GM12873 (cell line): ENCODE measurements around the gene COL8A1.

Experiments used
- TF ChIP-seq, protein P1 (sequence below): IDR thresholded peaks from 2 replicates; pipeline ENCODE4 v1.5.1; 2012; ENCODE audit warnings: low read depth, mild to moderate bottlenecking, moderate library complexity, low read length, control low read depth; ENCODE audit not compliant: insufficient read depth; ENCODE audit errors: missing control alignments

The COL8A1 gene

DNA sequence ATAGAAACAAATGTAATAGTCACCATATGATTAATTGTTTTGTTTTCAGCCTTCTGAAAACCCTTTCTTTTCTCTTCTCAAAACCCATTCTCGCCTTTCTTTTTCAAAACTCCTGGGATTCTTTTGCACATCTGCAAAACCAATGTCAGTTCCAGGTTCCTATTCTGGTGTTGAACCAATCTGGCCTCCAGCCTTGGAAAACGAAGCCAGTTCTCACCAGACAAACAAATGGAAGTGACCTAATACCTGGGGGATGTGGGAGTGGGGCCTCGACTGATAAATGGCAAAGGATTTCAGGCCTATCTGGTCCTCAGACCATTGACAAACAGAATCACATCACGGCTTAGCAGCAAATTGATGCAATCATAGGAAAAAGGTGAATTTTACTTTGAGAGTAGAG, 73.0 kb downstream of the COL8A1 start:
- TF ChIP-seq, protein P1, sequence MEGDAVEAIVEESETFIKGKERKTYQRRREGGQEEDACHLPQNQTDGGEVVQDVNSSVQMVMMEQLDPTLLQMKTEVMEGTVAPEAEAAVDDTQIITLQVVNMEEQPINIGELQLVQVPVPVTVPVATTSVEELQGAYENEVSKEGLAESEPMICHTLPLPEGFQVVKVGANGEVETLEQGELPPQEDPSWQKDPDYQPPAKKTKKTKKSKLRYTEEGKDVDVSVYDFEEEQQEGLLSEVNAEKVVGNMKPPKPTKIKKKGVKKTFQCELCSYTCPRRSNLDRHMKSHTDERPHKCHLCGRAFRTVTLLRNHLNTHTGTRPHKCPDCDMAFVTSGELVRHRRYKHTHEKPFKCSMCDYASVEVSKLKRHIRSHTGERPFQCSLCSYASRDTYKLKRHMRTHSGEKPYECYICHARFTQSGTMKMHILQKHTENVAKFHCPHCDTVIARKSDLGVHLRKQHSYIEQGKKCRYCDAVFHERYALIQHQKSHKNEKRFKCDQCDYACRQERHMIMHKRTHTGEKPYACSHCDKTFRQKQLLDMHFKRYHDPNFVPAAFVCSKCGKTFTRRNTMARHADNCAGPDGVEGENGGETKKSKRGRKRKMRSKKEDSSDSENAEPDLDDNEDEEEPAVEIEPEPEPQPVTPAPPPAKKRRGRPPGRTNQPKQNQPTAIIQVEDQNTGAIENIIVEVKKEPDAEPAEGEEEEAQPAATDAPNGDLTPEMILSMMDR: no peak

DNA sequence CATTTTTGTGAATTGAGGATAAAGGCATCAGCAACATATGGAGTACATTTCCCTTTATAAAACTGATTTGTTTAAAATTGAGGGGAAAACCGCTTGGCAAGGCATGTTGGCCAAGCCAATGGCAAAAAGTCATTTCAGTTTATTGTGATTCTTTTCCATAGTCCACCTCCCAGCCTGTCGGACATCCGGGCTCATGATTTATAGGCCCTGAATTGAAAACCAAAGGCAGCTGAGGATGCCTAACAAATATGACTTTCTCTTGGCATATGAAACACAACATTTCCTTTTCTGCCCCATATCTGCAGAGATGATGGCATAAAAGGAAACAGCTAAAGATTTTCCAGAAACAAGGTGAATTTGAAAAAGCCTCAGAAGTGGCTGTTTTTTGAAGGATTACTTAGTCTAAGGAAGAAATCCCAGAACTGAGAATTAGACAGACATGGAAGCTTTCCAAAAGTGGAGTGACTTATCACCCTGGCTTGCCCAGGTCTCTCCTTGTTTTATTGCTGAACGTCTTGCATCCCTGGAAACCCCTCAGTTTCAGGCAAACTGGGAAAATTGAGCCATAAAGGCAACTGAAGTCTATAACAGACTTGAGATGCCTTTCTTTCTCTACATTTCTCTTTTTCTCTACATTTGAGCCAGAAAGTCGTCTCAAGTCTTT, 74.0 kb downstream of the COL8A1 start:
- TF ChIP-seq, protein P1: no peak

DNA sequence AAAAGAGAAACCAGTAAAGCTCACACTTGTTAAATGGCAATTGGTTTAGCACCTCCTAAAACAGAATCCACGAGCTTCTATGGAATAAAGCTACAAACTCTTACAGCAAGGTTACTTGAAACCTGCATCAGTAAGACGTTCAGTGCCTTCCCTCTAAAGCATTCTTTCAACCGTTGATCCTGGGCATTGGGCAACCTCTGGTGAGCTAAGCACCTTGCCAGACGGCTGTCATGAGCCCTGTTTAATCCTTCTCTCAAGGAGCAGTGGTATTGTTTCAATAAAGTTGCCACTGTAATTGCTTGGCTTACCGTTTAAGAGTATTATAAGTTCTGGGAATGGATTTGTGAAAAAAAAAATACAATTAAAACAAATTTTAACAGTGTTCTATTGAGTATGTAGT, 75.0 kb downstream of the COL8A1 start:
- TF ChIP-seq, protein P1: no peak

DNA sequence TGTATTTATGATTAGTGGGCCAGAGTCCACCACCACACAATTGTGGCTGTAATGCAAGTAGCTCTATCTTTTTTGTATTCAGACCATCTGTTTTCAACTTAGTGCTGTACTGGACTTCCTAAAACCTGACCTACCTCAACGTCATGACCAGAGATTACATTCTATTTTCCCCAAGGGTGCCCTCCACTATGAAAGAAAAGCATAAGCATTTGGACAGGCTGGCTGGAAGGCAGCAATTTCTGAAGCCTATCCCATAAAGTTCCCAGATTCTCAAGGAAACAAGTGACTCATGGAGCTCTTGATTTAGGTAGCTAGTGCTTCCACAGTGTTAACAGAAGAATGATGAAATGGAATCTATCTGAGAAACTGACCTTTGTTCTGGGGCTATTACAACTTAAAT, 75.8 kb downstream of the COL8A1 start:
- TF ChIP-seq, protein P1: no peak

DNA sequence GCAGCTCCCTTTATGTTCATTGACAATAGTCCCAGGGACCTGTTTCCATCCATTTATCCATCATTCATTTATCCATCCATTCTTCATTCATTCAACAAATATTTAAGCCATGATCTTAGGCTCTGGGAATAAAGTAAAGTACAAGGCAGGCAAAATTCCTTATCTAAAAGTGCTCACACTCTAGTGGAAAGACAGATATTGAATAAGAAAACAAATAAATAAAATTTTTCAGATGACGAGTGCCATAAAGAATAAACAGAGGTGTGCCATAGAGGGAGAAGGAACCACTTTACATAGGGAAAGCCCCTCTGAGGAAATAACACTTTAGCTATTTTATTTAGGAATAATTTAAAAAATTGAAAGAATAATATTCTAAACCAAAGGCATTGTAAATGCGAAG, 76.2 kb downstream of the COL8A1 start:
- TF ChIP-seq, protein P1: no peak

DNA sequence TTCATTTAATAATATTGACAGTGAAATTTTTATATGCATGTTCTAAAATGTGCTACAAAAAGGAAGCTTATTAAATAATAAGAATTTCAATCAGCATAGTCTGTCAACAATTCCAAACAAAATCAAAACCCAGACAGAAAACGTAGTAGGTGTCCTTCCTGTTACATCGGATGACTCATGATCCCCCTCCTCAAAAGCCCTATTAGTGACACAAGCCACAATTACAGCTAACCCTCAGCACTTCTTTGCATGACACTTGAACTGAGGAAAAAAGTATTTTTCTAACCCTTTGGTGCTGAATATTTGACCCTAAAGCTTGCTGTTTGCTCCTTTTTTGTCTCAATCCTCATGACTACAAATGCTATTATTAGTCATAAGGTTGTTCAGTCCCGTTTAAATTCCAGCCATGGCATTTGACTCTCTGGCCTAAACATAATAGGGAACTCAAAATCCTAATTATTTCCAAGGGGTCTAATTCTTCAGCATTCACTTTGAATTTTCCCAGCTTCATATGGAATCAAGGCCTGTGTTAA, 78.1 kb downstream of the COL8A1 start:
- TF ChIP-seq, protein P1: no peak

DNA sequence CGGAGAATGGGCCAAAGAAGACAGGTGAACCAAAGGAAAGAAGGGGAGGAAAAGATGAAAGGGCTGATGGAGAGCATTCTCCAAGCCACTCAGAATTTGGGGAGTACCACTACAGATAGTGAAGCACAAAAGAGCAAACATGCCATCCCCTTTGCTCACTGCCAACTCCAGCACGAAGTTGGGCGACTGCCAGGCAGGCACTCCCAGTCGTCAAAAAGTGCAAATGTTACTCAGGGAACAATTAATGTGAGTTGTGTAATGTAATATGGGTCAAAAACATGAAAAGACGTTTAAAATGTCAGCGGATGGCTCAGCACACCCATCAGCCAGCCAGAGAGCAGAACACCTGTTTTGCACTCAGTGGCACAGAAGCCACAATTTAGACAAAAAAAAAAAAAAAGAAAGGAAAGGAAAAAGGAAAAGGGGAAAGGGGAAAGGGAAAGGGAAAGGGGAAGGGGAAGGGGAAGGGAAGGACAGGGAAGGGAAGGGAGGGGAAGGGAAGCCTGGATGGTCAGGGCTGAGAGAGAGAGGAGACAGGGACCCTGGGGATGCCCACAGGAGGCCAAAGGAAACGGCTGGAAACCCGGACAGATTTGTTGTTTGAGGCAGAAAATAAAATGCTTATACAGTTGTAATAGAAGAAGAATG, 82.7 kb downstream of the COL8A1 start:
- TF ChIP-seq, protein P1: no peak
